HT1080 (cell line): ENCODE measurements around the gene ALAS1. TPM values are rescaled to one million over a fixed set of nuclear protein-coding genes. Genes with fewer than 3 reads are reported as not detected.
A peak's percentile ranks its signal among the peaks of the same experiment; 100 is the strongest.
"Not testable (repeated sequence)": the region's sequence is repeated elsewhere in the genome, so short reads cannot be mapped to it uniquely, and the experiment has no call there.

Experiments used
- DNase-seq: peaks from one replicate; pipeline ENCODE4 v3.0.0-alpha.2; 2015; ENCODE audit warnings: low read depth
- total RNA-seq: library from RNA; depleted of rRNA; stranded (reverse); fragments of >200 nt; shearing (Covaris generic); gene quantifications from 2 replicates; pipeline ENCODE4 v1.2.3, GENCODE V29; 2014

Gene ALAS1
- total RNA-seq, 1 experiment from 2014 or later: 71.5 TPM

DNA sequence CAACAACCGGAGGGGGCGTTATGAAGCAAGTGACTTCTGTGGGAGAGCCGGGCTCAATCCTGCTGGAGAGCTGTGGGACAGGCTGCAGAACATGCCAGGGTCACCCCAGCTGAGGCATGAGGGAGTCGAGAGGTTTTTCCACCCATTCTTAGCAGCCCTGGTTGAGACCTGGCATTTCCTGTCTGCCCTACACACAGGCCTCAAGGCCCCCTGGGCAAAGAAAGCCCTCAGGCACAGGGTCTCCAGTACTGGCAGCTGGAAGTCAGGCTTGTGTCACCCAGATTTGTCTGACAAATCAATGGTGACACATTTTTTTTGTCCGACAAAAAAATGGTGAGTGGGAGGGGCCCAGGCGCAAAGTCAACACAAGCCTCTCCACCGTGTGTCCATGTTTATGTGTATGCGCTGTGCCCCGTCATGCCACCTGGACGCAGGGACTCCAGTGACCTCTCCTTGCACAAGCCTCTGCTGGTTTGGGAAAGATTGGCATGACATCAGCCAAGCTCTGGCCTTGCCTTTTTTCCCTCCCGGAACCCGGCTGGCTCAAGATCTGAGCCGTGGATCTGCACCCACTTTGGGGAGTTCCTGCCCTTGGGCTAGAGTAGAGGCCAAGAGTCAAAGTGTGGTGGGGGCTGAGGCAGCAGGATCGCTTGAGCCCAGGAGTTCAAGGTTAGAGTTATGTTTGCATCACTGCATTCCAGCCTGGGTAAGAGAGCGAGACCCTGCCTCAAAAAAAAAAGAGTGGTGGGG lies 20.8 kb upstream of the ALAS1 start:
- DNase-seq: no peak

DNA sequence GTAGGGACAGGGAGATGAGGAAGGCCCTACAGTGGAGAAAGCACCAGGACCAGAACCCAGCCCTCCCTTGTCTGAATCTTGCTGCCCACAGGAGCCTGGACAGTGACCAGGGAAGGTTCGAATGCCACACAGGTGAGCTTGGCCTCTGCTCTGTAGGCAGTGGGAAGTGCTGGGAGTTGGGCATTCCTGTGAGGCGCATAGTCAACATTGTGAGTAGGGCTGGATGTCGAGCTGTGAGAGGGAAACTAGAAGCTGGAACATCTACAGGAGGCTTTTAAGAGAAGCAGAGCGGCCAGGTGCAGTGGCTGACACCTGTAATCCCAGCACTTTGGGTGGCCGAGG lies 20.3 kb upstream of the ALAS1 start:
- no peak for DNase-seq

- DNase-seq: not testable (repeated sequence)
These were observed 19.8 kb upstream of the ALAS1 start for GRCh38 chr3:52178126-52178525.

GRCh38 chr3:52178537-52178936 lies 19.4 kb upstream of the ALAS1 start:
- DNase-seq: no peak

DNA sequence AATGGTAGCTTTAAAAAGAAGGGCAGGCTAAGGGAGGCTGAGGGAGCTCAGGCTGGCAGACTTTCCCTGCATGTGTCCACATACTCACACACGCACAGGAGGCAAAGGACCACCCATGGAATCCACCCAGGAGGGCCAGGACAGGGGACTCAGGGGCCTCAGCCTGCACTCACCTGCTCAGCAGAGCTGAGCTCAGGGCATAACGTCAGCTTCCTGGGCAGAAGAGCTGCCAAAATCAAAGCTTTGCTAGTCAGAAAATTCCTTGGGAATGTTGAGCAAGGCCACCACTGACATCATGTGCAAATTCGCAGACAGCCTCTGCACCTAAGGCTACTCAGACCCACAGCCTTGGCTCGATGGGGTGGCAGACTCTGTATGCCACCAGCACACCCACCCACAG lies 16.4 kb upstream of the ALAS1 start:
- peak; percentile 27 for DNase-seq

- no peak for DNase-seq
These were observed 15.8 kb upstream of the ALAS1 start for GRCh38 chr3:52182196-52182595.

- DNase-seq: no peak
These were observed 15.3 kb upstream of the ALAS1 start for GRCh38 chr3:52182691-52183090.

DNA sequence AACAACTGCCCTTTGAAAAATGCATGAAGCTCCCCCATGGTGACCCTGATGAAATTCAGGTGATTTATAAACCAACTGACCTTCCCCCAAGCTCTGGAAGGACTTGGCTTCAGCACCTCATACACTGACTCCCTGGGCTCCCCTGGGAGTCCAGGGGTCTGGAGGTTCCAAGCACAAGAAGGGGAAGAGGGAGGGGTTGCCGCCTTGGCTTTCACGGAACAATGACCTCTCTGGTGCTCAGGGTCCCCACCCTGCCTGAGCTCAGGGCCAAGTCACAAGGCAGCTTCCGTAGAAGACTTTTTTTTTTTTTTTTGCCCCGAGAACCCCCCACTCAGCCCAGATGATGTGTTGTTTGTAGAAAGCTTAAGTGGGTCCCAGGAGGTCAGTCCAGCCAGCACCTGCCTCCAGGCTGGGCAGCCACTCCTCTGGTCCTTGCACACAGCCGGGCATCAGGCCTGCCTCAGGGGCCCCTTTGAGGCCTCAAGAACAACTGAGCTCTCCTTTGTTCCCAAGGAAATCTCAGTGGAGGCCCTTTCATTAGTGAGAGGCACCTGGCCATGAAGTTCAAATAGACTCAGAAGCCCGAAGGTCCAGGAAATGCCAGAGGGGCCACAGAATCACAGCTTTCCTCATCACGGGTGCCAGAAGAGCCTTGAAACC lies 14.0 kb upstream of the ALAS1 start:
- DNase-seq: no peak

DNA sequence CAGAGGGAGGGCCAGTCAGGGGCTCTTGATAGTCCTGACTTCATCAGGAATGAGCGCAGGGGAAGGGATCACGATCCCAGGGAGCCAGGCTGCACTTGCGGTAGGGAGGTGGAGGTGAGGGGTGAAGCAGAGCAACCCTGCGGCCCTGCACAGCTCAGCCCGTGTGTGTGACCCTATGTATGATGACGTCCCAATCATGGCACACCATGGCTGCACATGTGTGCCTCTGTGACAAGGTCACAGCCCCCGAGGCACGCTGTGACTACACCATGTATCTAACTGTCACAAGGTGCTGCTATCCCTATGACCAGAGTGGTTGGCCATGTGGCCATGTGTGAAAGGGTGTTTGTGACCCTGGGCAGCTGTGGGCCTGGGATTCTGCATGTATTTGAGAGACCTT lies 13.3 kb upstream of the ALAS1 start:
- DNase-seq: no peak

DNA sequence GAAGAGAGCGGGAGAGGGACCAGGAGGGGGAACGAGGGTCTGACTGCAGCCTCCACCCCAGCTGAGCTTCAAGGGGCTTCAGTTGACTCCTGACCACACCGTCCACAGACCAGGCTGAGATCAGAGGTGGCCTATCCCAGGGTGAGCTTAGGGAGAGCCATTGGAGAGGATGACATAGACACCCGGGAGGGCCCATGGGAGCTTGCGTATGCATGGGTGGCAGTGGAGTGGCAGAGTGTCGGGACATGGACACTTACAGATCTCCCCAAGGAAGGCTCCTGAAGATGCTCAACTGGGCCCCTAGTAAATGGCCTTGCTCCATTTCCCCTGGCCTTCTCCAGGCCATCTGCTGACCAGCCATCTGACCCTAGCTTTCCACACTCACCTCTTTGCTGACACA lies 12.6 kb upstream of the ALAS1 start:
- DNase-seq: no peak

DNA sequence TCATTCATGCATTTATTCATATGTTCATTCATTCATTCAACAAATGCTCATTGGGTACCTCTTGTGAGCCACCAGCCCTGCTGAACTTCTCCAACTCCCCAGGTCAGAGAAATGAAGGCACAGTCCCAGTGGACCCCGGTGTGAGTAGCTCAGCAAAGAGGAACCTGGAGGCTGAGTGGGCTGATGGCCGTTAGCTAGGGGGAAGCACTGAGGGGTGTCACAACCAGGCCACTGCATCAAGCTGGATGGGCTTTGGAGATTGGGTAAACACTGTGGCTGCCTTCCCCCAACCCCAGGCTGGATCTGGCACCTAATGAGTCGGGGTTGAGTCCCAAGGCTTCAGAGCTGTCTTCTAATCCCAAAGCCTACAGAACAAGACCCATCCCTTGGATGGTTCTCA lies 12.1 kb upstream of the ALAS1 start:
- DNase-seq: no peak

- DNase-seq: no peak
These were observed 11.2 kb upstream of the ALAS1 start for GRCh38 chr3:52186729-52187128.

DNA sequence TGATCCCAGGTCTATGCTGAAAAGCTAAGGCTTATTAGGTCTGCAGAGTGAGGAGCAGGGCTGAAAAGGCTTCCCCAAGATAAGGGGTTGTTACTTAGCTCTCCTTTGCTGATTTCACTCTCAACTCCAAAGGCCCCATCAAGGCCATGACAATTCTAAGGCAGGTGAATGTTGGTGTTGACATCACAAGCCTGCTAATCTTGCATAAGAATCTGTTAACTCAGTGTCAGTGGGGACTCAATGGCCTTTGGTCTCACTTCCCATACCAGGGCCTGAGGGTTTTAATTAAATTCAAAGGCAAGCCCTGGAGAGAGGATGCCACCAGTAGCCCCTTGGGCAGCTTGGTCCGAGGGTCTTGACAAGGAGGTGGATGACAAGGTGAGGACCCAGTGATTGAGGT lies 9.4 kb upstream of the ALAS1 start:
- DNase-seq: no peak

DNA sequence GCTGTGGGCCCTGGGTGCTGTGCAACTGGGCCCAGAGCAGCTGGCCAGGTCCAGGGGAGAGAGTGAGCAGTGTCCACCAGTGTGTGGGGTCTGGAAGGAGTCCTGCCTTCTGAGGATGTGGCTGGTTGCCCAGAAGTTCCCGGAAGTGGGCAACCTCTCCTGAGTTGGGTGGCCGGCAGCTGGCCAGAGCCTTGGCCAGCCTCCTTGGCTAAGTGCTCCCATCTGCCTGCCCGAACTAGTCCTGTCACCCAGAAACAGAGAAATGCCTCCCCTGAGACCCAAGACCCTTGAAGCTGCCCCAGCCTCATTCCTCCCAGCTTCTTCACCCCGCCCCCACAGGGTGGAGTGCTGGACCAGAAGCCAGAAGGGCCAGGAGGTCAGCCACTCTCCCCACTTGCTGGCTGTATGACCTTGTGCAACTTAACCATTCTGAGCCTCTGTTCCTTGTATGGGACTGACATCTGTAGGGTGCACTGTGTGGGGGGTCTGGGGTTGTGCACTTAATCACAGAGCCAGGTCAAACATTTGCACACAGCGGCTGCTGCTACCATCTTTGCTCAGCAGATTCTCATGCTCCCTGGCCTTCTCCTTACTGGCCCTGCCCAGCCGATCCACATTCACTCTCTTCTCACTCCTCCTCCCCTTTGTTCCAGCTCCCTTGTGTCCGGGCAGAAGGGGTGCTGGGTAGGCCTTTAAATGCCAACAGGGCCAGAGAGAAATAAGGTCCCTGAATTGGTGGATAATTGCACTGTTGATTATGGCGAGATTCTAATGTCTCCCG lies 7.5 kb upstream of the ALAS1 start:
- DNase-seq: peak; percentile 77

- no peak for DNase-seq
These were observed 6.3 kb upstream of the ALAS1 start for GRCh38 chr3:52191663-52192062.

DNA sequence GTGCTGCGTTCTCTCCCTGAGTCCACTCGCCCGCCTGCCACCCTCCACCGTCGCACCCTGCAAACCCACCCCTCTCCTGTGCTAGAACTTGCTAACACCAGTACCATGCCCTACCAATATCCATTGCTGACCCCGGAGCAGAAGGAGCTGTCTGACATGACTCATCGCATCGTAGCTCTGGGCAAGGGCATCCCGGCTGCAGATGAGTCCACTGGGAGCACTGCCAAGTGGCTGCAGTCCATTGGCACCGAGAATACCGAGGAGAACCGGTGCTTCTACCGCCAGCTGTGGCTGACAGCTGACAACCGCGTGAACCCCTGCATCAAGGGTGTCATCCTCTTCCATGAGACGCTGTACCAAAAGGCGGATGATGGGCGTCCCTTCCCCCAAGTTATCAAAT lies 4.9 kb upstream of the ALAS1 start:
- peak; percentile 65 for DNase-seq

DNA sequence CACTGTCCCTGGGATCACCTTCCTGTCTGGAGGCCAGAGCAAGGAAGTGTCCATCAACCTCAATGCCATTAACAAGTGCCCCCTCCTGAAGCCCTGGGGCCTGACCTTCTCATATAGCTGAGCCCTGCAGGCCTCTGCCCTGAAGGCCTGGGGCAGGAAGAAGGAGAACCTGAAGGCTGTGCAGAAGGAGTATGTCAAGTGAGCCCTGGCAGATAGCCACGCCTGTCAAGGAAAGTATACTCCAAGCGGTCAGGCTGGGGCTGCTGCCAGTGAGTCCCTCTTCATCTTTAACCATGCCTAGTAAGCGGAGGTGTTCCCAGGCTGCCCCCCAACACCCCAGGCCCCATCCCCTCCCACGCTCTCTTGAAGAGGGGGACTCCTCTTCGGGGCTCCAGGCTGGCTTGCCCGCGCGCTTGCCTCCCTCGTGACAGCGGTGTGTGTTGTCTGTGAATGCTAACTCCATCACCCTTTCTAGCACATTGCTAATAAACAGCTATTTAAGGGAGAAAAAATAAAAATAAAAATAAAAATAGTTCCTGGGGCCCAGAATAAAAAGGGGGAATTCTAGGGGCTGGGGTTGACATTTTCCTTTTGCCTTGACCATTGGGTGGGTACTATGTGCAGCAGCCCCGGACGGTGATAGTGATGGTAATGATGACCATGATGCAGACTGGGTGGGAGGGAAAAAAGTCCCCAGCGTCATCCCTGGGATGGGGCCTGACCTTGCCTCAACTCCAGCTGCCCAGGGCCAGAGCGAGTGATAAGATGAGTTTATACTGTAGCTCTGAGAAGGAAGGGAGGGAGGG lies 3.3 kb upstream of the ALAS1 start:
- no peak for DNase-seq

- no peak for DNase-seq
These were observed 2.7 kb upstream of the ALAS1 start for GRCh38 chr3:52195291-52195597.

DNA sequence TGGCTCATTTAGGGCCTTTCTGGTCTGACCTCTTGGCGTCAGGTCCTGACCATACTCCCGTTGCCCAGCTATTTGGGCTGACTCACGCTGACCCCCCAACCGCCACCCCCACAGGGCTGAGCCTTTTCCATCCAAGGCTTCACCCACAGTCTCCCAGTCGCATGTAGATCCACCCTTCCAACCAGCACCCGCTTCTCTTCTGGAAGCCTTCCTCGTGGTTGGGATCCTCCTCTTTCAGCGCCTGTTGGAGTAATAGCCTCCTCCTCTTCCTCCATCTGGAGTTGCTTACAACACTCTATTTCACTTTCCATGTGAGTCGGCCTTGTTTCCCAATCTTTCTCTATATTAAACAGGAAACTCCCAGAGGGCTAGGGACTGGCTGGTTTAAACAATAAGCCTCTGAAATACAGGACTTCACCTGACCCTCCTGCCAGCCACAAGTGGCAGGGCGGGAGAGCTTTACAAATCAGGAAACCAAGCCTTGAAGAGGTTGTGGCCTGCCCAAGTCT lies 2.1 kb upstream of the ALAS1 start:
- DNase-seq: peak; percentile 66

GRCh38 chr3:52196977-52197376 lies 983 bp upstream of the ALAS1 start:
- no peak for DNase-seq

DNA sequence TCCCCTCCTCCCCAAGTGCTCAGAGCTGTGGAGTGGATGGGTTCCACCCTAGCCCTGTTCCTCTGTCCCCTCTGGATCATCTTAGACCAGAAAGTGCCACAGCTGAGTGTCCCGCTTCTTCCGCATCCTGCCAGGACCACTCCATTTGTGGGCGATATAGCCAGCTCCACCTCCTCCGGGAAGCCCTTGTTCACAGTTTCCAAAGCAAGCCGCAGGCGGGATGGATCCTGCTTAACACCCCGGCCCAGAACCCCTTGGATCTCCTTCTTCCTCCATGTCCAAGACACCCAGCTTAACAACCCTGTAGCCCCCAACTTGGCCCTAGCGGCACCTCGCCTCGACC lies 490 bp upstream of the ALAS1 start:
- DNase-seq: no peak
